Measurements from ENCODE around the gene HSD17B14.

- TF ChIP-seq POLR2A (IDR thresholded peaks at IDR 0.05) (no peak), CTCF (IDR thresholded peaks at IDR 0.05) (no peak)
Measured at GRCh38 chr19:48867746-48868113, 31.4 kb upstream of the HSD17B14 start.

Measured in sigmoid colon (tissue), 3 donors.